HUES48 (cell line): ENCODE measurements around the gene STK32B.

Source experiments
- H3K27ac ChIP-seq: one replicate; pipeline ENCODE4 v1.7.0; 2013; ENCODE audit warnings: low read depth, low read length, inconsistent platforms
- H3K27me3 ChIP-seq: 2 replicates; pipeline ENCODE4 v1.6.1; 2013; ENCODE audit warnings: mild to moderate bottlenecking, low read length; ENCODE audit not compliant: control insufficient read depth, insufficient read depth
- H3K36me3 ChIP-seq: 2 replicates; pipeline ENCODE4 v1.6.1; 2013; ENCODE audit warnings: low read length; ENCODE audit not compliant: control insufficient read depth, insufficient read depth
- H3K4me1 ChIP-seq: 2 replicates; pipeline ENCODE4 v1.6.1; 2013; ENCODE audit warnings: mild to moderate bottlenecking, low read length; ENCODE audit not compliant: control insufficient read depth, insufficient read depth
- H3K4me3 ChIP-seq: 2 replicates; pipeline ENCODE4 v1.5.1; 2013; ENCODE audit warnings: mild to moderate bottlenecking, low read depth, low read length
- H3K9ac ChIP-seq: 2 replicates; pipeline ENCODE4 v1.6.1; 2013; ENCODE audit warnings: mild to moderate bottlenecking, low read depth, low read length, moderate library complexity
- H3K9me3 ChIP-seq: 2 replicates; pipeline ENCODE4 v1.6.1; 2013; ENCODE audit warnings: low read length; ENCODE audit not compliant: control insufficient read depth, insufficient read depth

STK32B gene

DNA sequence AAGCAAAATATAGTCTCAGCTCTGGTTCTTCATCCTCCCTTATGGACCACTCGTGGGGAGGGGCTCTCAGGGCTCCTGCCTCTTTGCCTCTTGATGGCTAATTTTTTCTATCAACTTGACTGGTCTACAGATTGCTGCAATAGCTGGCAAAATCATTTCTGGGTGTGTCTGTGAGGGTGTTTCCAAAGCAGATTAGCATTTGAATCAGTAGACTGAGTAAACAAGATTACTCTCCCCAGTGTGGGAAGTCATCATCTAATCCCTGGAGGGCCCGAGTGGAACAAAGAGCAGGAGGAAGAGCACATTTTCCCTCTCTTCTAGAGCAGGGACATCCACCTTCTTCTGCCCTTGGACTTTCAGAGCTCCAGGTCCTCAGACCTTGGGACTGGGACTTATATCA is 153.5 kb downstream of the STK32B start:
- Histone ChIP-seq H3K36me3 (no peaks in the 10 kb centered on the region), H3K27ac (no peak overlapping the region), H3K9me3 (no peaks in the 10 kb centered on the region), H3K9ac (no peak overlapping the region), H3K4me3 (no peak overlapping the region), H3K4me1 (peaks cover 35% of the 10 kb centered on the region), H3K27me3 (no peaks in the 10 kb centered on the region)

DNA sequence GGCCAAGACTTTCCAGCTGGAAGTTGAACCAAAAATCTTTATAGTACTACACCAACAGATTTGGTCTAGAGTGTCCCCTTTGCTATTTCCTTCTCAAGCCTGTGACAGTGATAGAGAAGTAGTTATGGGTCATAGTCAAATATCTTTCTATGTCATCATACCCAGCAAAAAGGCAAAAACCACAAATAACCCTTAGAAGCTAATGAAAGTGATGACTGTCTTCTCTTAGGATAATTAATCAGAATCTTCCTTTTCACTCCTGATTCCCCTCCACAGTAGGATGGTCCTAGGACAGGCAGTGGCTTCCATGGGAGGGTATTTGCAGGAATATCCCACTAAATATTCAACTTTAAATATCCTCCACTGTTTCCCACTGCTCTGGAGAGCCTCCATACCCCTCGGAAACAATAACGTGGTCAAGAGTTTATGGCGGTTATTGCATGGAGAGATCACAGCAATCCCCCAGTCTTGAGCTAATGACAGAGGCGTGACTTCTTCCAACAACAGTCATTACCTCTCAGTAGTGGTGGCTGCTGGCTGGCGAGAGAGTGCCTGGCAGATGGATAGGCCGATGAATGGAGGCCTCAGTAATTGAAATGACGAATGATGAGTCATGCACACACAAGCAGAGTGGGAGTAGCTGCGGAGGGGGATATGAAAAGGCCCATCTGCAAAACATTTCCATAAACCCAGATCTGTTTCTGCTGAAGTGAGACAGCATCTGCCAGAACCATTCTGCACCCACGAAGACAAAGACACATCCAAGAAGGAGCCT is 154.9 kb downstream of the STK32B start:
- H3K27ac ChIP-seq: peak overlapping the region; percentile 14

DNA sequence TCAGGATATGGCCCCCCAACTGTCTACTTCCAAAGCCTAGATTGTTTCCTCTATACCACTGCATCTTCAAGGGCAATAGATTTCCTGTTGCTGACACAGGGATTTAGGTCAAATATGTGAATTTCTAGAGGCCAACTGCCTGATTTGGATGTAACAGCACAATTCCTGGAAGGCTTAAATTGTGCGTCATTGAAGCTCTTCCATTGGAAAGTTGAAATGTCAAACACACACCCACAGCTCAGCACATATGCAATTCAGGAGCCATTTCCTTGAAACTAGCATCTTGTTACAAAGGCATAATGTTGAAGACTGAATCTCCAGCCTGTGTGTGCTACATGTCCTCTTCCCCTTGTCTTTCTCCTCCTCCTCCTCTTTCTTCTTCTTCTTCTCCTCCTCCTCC is 158.6 kb downstream of the STK32B start:
- no peaks in the 10 kb centered on the region for H3K9me3 ChIP-seq
- no peaks in the 10 kb centered on the region for H3K36me3 ChIP-seq
- H3K4me1 ChIP-seq: peaks cover 16% of the 10 kb centered on the region
- H3K4me3 ChIP-seq: no peak overlapping the region
- no peak overlapping the region for H3K9ac ChIP-seq
- no peak overlapping the region for H3K27ac ChIP-seq
- no peaks in the 10 kb centered on the region for H3K27me3 ChIP-seq

More for the DNA sequence above, 154.9 kb downstream of the STK32B start:
- Histone ChIP-seq H3K9me3 (no peaks in the 10 kb centered on the region), H3K4me3 (no peak overlapping the region), H3K4me1 (peaks cover 27% of the 10 kb centered on the region), H3K9ac (no peak overlapping the region), H3K36me3 (no peaks in the 10 kb centered on the region), H3K27me3 (no peaks in the 10 kb centered on the region)

DNA sequence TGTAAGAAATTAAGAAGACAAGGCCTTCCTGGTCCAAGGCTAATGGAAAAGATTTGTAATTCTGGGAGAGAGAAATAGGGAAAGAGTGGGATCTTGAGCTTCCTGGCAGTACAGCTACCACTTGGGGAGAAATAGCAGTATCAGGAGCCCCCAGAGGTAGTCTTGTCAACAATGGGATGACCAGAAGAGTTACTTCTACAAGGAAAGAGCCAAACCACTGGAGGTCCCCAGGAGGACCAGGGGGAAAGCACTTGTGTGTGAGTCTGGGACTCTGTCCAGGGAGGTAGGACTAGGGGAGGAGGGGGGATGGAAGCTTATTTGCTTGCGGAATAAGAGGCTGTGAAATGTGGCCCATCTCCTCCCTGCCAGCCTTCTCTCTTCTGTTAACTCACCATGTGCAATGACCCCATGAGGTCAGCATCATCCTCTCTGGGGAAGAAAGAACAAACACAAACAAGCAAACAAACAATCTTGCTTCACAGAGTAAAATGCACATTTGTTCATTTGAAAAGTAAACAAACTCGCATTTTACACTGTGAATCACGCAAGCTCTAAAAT is 160.1 kb downstream of the STK32B start:
- 0 out of 2 replicates have a peak, but pooled peaks cover 3% of the 10 kb centered on the region for H3K4me1 ChIP-seq
- no peaks in the 10 kb centered on the region for H3K36me3 ChIP-seq
- H3K9ac ChIP-seq: no peak overlapping the region
- no peaks in the 10 kb centered on the region for H3K27me3 ChIP-seq
- no peak overlapping the region for H3K4me3 ChIP-seq
- H3K27ac ChIP-seq: no peak overlapping the region
- no peaks in the 10 kb centered on the region for H3K9me3 ChIP-seq

DNA sequence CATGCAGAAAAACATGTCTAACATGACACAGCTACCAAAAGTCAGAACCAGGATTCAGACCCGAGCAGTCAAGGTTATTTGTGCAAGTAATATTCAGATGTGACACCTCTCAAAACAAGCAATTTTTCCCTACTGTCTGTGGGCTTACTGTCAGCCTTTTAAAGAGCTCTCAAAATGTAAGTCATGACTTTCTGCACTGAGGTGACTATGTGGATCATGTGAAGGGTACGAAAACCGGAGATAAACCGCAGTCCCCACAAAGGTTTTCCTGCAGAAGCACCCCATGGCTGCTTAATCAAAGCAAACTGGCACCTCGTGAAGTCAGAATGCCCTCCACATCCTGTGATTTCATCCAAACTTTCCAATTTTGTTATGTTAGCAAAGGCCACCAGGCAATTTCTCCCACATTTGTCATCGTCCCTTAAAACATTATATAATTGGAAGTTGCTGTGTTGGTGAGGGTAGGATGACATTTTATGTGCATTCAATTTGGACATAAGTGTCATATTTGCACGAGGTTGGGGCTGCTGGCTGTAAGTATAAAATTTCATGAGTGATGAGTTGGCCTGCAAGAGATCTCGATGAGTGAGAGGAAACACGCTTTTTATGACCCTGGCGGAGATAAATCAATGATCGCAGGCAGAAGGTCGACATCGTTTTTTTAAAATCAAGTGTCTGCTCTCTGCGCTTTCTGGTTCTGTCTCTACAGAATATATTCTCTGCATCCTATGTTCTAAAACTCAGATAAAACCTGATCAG is 161.2 kb downstream of the STK32B start:
- Histone ChIP-seq H3K4me3 (no peak overlapping the region), H3K9ac (no peak overlapping the region), H3K27ac (no peak overlapping the region), H3K4me1 (no peaks in the 10 kb centered on the region), H3K36me3 (no peaks in the 10 kb centered on the region), H3K27me3 (no peaks in the 10 kb centered on the region), H3K9me3 (no peaks in the 10 kb centered on the region)

DNA sequence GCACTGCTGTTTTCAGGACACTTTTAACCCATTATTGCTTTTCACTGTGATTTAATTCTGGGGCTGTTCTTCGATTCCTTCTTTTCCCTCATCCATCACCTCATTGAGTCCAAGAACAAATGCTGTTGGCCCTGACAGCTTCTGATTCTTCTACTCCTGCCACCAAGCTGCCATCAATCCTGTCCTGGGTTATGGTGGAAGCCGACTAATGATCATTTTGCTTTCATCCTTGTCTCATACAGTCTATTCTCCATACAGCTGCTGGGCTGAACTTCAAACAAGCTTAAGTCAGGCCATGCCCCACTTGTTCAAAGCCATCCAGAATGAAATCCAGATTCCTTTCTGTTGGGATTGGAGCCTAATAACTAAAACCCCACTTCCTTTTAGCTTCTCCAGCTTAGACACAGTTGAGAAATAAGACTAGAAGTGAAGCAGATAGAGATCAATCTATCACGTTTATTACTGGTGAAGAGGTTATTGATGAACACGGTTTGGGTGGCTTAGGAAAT is 161.9 kb downstream of the STK32B start:
- Histone ChIP-seq H3K9ac (no peak overlapping the region), H3K9me3 (no peaks in the 10 kb centered on the region), H3K27me3 (no peaks in the 10 kb centered on the region), H3K4me1 (peaks cover under 1% of the 10 kb centered on the region; the same call in 1 of the 2 replicates), H3K4me3 (no peak overlapping the region), H3K27ac (no peak overlapping the region), H3K36me3 (no peaks in the 10 kb centered on the region)

DNA sequence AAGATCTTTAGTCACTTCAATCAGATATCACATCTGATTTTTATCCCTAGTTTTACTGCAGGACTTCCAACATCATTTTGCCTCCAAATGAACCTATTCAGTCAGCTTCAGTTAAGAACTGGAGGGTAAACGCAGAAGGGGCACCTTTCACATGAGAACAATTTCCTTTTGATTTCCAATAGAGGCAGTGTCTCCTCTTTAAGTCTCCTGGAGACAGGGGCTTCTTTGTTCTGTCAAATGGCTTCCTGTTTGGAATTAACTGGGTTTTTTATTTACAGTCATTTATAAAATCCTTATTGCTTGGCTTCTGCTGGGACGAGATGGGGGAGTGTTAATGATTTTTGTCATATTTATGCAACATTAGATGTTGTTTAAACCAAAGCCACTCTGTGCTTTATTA is 164.0 kb downstream of the STK32B start:
- Histone ChIP-seq H3K4me1 (peaks cover 7% of the 10 kb centered on the region), H3K9ac (no peak overlapping the region), H3K36me3 (no peaks in the 10 kb centered on the region), H3K27ac (no peak overlapping the region), H3K27me3 (no peaks in the 10 kb centered on the region), H3K4me3 (no peak overlapping the region), H3K9me3 (no peaks in the 10 kb centered on the region)

DNA sequence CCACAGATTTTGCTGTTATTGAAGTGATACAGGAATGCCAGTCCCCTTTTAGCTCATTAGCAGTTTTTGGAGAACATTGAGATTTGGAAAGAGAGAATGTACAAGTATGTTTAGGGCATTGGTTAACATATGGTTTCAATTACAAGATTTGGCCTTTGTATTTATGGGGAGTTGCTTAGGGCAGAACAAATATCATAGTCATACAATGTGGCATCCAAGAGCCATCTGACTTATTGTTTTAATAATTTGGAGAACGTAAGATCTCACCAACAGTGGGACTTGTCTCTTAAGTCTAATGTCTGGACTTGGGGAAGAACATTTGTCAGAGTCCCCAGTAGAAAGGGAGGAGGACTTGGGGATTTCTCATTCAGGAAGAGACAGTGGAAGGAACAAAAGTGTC is 166.1 kb downstream of the STK32B start:
- Histone ChIP-seq H3K9ac (no peak overlapping the region), H3K4me3 (no peak overlapping the region), H3K27ac (no peak overlapping the region), H3K27me3 (no peaks in the 10 kb centered on the region), H3K9me3 (peaks cover 7% of the 10 kb centered on the region), H3K4me1 (peaks cover 7% of the 10 kb centered on the region), H3K36me3 (no peaks in the 10 kb centered on the region)

DNA sequence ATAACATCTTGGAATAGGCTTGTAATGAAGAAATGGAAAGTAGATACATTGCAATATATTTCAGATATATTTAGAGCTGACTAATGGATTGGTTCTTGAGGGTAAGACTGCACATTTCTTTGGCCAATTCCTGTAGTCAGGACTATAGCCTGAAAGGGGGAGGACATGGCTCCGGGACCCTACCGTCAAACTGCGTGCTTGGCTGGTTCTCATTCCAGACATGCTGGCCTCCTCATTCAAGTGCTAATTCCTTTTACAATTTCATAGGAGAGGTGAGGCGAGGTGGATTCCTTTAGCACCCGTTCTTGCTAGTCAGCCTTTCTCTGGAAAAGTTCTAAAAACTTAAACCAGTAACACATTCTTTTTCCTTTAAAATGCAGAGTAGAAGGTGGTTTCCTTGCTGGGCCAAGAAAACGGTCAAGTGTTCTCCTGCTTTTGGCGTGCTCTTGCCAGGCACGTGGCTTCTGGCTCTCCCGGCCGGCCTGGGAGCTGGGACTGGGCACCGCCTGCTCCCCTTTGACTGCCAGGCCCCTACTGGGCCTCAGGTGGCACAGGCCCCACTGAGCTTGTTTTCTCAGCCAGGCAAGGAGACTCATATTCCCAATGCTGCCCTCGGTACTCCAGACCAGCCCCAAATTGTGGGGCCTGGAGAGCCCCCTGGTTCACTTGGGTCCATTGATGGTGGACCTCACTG is 167.2 kb downstream of the STK32B start:
- no peaks in the 10 kb centered on the region for H3K36me3 ChIP-seq
- peak overlapping the region; percentile 16; the same call in 1 of the 2 replicates for H3K4me3 ChIP-seq
- H3K9ac ChIP-seq: no peak overlapping the region
- H3K4me1 ChIP-seq: peaks cover 7% of the 10 kb centered on the region
- no peak overlapping the region for H3K27ac ChIP-seq
- no peaks in the 10 kb centered on the region for H3K27me3 ChIP-seq
- peaks cover 14% of the 10 kb centered on the region for H3K9me3 ChIP-seq

DNA sequence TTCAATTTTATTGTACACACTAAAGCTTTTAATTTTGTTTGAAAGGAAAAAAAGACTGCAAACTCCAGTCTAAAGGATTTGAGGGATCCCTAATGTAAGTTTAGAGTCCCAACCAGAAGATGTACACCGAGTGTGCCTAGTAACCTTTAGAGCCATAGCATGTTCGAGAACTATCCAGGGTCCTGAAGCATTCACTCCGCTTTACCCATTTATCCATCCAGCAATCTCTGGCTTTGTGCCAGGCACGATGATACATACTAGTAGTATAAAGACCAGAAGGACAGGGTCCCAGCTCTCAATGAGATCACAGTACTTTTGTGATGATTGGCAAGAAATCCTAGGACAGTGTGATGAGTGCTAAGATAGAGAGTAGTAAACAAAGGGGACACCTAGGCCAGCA is 168.7 kb downstream of the STK32B start:
- Histone ChIP-seq H3K4me3 (no peak overlapping the region), H3K4me1 (peaks cover 7% of the 10 kb centered on the region), H3K27ac (no peak overlapping the region), H3K36me3 (no peaks in the 10 kb centered on the region), H3K9me3 (peaks cover 14% of the 10 kb centered on the region), H3K9ac (no peak overlapping the region), H3K27me3 (no peaks in the 10 kb centered on the region)
